G401.6 (cell line): ENCODE measurements around the gene CD151.

ENCODE experiments used
- FAIRE-seq: peaks from 2 replicates; lab custom pipeline; 2012; peaks lifted over from hg19 to GRCh38; lab: Jason Lieb, UNC

The CD151 gene

DNA sequence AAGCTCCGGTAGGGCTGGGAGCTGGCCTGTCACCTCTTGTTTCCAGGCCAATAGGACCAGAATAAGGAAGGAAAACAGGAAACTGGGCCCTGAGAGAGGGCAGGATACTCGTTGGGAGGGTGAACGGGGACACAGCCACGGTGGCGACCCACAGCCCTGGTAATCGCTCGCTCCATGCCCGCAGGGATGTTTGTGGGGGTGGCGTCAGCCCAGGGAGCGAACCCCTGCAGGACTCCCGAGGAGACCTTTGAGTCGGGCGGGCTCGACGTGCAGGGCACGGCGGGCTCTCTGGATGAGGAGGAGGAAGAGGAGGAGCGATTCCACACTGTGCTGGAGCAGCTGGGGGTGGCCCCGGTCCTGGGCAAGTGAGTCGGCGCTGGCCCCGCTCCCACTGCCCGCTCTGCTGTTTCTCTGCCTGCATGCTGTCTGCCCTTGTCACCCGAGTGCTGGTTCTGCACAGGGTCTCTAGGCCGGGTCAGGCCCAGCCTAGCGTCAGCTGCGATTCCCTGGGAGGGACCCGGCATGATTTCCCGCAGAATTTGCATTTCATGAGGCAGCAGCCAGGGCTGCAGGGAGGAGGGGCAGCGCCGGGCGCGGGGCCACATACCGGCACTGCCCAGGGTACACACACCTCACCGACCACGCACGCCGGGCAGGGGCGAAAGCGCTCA is 3.4 kb upstream of the CD151 start:
- FAIRE-seq = no peak

DNA sequence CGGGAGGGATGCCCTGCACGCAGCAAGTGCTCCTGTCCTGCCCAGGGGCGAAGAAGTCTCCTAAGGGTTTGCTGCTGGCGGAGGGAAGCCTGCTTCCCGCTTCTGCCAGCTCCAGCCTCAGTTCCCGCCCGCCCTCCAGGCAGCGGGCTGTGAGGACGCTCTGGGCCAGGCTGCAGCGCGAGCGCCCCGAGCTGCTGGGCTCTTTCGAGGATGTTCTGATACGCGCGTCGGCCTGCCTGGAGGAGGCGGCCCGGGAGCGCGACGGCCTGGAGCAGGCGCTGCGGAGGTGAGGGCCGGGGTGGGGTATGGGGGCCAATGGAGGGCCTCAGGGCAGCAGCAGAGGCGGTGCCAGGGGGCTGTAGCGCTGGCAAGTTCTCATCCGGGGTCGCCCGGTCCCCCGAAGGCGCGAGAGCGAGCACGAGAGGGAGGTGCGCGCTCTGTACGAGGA is 2.9 kb upstream of the CD151 start:
- no peak for FAIRE-seq

DNA sequence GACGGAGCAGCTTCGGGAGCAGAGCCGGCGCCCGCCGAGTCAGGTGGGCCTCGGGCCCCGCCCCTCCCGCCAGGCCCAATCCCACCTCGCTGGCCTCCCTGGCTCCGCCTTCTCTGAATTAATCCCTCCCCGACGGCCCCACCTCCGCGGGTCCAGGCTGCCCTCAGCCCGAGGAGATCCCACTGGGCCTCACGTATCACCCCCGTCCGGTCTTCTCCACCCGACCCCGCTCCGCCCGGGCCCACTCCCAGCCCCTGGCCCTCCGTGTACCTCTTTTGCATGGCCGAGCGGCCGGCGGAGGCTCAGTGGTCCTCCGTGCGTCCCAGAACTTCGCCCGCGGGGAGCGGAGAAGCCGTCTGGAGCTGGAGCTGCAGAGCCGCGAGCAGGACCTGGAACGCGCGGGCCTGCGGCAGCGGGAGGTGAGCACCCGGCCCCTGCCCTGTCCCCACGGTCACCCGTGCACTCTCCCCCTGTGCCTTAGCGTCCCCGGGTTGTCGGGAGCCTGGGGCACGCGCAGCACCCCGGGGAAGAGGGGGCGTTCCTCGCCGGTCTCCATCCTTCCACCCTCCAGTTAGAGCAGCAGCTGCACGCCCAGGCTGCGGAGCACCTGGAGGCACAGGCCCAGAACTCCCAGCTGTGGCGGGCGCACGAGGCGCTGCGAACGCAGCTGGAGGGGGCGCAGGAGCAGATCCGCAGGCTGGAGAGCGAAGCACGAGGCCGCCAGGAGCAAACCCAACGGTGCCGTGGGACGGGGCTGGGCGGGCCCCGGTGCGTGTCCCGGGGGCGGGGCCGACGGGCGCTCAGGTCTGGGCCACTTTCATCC is 2.2 kb upstream of the CD151 start:
- FAIRE-seq = peak; percentile 94

DNA sequence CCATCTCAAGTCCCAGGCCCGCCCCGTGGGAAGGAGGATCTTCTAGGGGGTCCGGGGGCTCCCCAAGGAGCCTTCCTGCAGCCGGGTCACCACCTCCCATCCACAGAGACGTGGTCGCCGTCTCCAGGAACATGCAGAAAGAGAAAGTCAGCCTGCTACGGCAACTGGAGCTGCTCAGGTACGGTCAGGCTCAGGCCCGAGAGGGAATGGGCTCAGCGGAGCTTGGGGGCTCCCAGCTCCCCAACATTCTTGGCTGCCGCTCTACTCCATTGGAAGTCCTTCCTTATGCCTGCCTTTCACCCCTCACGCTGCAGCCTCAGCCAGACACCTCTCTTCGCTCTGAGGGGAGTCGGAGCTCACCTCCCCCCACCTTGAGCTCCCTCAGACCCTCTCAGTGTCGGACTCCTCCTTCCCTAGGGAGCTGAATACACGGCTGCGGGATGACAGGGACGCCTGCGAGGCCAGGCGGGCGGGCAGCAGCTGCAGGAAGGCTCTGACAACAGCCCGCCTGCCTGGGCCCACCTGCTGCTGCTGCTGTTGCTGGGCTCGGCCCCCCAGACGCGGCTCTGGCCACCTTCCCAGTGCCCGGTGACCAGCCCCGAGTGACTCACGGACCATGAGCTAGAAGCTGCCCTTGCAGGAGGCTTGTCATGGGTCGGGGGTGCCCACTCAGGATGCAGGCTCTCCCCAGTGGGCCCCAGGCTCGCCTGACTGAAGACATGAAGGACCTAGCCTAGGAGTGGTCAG is 1.5 kb upstream of the CD151 start:
- no peak for FAIRE-seq

DNA sequence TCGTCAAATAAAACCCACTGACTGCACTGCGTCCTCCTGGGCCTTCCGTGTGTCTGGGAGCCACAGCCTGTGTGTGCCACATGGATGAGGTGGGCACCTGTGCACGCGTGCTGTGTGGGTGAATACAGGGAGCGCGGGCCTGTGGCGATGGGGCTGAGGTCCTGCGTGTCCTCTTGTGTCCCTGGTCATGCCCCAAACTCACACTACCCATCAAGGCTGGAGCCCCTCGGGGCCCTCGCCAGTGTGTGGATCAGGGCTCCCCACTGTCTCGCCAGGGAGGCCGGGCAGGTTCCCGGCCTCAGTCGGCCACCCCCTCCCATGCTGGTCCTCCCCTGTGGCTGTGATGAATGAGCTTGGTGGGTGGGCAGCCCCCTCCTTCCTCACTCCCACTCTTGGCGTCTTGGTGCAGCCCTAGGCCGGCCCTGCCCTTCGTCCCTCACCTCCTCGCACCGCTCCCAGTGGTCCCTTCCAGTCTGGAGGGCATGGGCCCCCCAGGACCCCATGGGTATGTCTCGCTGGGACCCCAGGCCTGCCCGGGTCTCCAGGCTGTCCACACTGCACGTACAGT is 707 bp upstream of the CD151 start:
- FAIRE-seq = no peak

DNA sequence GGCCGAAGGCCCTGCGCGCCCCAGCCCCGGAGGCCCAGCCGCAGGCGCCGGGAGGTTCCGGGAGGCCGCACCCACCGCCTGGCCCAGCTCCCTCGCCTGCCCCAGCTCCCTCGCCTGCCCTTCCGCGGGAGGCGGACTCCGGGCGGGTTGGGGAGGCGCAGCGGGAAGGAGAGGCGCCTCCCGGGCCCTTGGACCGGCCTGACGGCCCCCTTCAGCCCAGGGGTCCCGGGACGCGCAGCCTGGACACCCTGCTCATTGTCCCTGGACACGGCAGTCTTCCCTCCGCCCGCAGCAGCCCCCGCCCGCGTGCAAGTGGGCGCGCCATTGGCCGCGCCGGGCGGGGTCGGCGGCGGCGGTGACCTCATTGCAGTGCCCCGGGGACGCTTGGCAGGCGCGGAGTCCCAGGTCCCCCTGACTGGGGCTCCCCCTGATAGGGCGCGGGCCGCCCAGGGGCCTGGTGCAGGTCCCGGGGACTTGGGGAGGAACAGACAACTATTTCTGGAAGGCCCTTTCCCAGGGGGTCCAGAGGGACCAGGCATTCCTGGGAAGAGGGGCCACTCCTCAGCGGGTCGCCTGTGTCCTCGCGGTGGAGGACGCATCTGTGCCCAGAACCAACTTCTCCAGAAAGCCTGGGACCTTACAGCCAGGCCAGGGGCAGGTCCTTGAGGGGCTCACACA is 501 bp downstream of the CD151 start:
- FAIRE-seq = no peak

DNA sequence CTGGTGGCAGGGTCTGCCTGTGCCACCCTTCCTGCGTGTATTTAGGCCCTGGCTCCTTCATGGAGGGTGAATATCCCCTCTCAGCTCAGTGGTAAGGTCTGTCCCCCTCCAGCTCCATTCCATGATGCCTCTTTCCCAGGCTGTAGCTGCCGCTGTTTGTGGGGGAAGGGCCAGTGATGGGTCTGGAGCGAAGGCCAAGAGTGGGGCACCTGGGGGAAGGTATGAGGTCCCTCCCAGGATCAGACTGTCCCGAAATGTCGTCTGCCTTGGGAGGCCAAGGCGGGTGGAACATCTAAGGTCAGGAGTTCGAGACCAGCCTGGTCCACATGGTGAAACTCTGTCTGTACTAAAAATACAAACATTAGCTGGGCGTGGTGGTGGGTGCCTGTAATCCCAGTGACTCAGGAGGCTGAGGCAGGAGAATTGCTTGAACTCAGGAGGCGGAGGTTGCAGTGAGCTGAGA is 1.1 kb downstream of the CD151 start:
- FAIRE-seq = peak; percentile 19

DNA sequence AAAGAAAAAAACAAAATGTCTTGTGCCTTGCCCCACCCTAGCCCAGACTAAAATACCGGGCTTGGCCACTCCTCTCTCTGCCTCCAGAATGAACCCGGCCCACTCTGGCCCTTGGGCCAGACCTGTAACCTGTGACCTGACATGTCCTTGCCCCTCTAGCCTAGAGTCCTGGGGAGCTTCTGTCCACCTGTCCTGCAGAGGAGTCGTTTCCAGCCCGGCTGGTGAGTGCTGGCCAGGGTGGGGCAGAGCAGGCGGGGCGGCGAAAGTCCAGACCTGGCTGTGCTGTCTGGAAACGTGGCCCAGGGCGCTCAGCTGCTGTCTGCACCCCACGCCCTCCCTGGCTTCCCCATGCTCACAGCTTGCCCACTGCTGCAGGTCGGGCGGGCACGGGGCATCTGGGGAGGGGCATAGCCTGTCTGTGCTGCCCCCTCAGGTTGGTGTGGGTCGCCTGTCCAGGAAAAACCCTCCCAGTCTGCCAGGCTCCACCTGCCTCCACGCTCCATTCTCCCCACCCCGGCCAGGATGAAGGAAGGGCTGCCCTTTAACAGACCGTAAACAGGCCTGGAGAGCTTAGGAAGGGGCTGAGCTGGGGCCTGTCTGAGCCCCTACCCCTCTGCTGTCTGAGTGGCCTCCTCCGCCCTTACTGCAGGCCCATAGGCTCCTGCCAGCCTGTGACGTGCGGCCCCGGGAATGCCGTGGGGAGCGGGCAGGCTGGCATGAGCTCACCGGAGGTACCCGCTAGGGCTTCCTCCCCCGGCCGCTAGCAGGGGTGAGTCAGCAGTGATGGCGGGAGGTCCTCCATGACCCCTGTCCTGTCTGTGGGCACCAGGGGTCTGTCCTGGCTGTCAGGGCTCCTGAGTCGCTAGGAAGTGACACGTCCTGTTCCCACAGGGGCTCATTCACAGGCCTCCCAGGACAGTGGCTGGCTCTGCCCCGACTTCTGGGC is 1.9 kb downstream of the CD151 start:
- FAIRE-seq = no peak

DNA sequence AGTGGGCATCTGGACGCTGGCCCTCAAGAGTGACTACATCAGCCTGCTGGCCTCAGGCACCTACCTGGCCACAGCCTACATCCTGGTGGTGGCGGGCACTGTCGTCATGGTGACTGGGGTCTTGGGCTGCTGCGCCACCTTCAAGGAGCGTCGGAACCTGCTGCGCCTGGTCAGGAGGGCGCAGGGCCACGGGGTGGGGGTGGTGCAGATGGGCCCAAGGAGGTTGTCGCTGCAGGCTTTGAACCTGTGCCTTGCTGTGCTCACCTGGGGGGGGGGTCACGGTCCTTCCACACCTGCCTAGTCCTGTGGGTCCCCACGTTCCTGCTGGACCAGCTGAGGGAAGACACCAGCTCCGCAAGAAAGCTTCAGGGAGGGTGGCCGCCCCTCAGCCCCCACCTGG is 3.5 kb downstream of the CD151 start:
- no peak for FAIRE-seq

DNA sequence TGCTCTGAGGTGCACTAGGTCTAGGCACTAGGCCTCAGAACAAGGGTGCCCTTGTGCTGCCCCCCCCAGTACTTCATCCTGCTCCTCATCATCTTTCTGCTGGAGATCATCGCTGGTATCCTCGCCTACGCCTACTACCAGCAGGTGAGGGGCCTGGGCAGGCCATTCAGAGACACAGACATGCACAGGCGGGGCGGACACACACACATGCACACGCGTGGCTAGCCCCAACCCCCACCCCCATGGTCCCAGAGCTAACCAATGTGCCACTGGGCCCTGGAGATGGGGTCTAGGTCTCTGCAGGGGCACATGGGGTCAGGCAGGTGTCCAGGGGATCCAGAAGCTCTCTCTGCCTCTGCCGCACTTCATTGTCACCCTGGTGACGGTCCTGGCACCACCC is 3.9 kb downstream of the CD151 start:
- FAIRE-seq = no peak

DNA sequence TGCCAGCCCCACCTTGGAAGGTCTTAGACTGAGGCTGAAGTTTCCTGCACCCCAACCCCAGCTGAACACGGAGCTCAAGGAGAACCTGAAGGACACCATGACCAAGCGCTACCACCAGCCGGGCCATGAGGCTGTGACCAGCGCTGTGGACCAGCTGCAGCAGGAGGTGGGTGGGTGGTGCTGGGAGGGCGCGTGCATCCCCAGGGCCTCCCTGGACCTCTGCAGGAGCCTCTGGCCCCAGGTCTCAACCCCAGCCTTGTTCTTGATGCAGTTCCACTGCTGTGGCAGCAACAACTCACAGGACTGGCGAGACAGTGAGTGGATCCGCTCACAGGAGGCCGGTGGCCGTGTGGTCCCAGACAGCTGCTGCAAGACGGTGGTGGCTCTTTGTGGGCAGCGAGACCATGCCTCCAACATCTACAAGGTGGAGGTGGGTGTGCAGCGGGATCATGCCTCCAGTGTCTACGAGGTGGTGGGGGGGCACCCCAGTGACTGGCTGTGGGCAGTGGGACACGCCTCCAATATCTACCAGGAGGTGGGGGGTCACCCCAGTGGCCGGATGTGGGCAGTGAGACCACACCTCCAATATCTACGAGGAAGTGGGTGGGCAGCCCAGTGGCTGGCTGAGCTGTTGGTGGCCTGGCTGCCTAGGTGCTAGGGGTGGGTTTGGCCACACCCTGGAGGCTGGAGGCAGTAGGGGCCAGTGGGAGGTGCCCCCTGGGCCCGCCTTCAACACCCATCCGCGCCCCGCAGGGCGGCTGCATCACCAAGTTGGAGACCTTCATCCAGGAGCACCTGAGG is 4.6 kb downstream of the CD151 start:
- FAIRE-seq = no peak

DNA sequence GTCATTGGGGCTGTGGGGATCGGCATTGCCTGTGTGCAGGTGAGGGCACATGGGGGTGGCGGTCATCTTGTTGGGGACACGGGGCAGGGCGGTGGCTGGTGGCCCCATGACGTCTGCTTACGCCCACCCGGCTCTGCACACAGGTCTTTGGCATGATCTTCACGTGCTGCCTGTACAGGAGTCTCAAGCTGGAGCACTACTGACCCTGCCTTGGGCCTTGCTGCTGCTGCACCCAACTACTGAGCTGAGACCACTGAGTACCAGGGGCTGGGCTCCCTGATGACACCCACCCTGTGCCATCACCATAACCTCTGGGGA is 5.2 kb downstream of the CD151 start:
- FAIRE-seq = no peak

DNA sequence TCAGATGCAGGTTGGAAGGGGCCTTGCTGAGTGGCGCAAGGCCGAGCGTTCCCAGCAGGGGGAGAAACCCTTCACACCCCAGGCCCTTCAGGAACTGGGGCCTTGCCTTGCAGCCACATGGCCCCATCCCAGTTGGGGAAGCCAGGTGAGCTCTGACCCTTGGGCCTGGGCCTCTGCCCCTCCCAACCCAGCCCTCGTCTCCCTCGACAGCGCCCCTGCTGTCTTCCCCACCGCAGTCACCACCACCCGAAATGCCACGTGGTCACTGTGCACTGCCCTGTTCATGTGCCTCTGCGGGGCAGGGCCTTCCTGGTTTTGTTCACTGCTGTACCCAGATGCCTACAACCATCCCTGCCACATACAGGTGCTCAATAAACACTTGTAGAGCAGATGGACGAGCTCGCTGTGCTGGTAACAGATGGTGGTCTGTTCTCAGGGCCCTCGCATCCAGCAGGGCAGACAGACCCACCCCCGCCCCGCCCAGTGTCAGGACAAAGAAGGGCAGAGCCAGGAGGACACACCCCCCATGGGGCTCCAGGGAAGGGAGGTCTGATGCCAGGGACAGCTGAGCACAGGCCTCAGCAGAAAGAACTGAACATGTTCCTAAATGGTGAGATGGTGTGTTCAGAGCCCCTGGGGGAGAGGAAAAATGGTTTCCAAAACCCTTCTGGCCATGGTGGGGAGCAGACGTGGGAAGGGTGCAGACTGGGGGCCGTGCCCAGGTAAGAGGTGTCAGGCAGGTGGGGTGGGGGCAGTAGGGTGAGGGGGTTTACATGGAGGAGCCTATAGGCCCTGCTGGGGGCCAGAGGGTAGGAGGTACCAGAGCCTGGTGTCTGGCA is 5.9 kb downstream of the CD151 start:
- no peak for FAIRE-seq

DNA sequence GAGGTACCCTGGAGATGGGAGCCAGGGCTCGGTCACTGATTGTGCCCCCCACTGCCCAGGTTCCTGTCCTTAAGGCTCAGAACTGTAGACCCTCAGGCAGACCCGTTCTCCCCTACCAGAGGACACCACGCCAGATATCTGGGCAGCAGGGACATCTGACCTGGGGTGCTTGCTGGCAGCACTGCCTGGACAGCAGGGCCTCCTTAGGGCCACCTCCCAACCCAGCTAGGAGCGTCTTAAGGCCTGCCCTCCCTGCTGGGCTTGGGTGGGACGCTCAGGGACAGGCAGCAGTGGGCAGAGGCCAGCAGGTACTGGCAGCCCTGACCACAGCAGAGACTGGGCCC is 6.5 kb downstream of the CD151 start:
- no peak for FAIRE-seq

DNA sequence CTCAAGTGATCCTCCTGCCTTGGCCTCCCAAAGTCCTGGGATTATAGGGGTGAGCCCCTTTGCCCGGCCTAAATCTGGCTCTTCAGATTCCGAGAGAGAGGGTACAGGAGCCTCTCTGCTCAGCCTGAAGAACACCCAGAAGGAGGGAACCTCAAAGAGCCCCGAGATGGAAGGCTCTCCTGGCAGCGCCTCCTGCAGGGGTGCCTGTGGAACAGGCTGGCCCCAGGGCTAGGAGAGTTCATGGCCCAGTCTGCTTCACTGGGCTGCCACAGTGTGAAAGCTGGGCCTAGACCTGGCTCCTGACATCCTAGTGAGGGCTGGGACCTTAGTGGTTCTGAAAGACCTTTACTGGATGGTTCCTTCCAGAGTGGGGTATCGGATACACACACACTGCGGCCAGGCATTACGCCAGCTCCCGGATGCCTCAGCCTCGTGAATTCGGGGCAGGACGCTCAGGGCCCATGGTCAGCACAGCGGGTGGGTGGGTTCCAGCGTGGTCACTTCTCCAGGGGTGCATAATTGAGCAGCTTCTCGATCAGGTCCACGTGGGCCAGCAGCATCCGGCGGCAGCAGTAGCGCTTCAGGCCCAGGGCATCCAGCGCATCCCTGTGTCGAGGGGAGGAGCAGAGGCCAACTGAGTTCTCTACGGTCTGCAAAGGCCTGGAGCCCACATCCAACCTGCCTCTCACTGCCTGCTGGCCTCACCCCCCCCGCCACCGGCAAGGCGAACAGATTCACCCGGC is 7.3 kb downstream of the CD151 start:
- no peak for FAIRE-seq

DNA sequence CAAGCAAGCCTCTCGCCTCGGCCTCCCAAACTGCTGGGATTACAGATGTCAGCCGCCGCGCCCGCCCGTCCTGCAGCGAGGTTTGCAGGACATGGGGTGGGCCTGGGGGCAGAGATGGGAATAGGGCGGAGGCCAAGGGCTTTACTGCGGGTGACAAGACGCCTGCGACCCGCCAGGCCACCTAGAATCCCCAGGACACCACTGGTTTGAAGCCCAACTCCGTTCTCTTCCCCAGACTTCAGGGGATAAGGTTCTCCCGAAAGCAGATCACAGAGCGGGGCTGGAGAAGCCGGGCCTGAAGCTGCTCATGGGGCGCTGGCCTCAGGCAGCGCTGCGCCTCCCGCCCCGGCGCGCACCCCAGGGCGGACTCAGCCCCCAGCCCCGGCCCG is 9.2 kb downstream of the CD151 start:
- no peak for FAIRE-seq

DNA sequence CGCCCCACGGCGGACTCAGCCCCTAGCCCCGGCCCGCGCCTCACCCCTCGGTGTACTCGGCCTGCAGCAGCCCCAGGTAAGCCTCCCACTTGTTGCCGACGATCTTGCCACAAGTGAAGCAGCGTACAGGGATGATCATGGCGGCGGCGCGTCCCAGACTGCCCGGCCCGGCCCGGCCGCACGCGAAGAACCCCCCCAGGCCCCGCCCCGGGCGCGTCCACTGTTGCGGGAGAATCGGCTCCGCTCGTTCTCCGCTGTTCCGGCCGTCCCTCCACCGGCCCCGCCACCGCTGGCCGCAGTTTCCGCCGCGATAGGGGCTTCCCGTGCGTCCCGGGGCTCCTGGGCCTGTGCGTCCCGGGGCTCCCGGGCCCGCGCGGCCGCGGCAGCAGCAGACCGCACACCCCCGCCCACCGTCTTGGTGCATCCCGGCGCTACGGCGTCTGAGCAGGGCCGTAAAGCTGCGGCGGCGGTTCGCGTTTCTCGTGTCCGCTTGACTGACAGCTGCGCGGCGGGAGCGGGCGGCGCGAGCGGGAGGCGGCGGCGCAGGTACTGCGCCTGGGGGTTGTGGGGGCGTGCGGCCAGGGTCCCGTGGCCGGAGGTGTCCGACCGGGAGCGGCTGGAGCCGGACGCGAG is 9.7 kb downstream of the CD151 start, which contains the start of the genes POLR2L and TSPAN4:
Gene POLR2L (minus strand): TSS at position 160 of the 633 bp plus-strand sequence. CDS start 21 bp downstream, at position 139.
Gene TSPAN4 (plus strand): TSS at position 483 of the 633 bp plus-strand sequence. CDS start 7,453 bp downstream, outside the sequence.
- no peak for FAIRE-seq
